ENCODE data around the gene BBS10.
"Not testable (repeated sequence)": the region's sequence is repeated elsewhere in the genome, so short reads cannot be mapped to it uniquely, and the experiment has no call there.

The BBS10 gene

DNA sequence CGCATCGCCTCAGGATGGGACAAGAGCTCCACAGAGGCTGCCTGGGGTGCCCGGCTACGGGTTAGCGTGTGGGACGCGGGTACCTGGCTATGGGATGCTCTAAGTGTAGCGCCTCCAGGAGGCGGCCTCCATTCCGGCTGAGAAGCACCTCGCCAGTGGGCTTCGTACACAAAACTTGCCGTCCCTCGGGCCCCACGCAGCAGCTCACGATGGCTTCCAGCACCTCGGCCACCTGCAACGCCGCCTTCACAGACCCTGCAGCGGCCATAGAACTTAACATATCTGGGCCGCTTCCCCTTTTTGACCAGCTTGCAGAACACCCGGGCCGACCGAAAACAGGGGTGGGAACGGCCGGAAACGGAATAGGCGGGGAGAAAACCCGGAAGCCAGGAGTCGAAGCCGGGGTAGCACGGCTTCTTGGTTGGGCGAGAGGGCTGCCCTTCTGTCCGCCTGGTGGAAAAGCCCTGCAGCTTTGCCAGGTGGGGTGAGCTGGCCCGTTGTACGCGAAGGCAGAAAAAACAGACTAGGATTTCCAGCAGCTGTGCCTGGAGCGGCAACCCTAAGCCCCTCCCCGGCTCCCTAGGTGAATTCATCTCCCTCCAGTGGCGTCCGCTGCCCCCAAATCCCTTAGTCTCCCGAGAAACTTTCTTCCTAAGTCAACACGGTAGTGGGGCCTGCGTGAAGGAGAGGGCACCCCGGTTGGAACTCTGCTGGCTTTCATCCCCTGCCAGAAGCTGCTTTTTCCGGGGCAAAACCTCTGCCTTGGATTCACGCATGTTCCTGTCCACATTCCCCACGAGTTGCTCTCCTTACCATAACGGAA, at the start of gene BBS10:
BBS10 (minus strand) TSS at position 337 of the 823 bp plus-strand sequence; CDS start at position 280, 57 bp downstream.
- peak; percentile 92 for DNase-seq

DNA sequence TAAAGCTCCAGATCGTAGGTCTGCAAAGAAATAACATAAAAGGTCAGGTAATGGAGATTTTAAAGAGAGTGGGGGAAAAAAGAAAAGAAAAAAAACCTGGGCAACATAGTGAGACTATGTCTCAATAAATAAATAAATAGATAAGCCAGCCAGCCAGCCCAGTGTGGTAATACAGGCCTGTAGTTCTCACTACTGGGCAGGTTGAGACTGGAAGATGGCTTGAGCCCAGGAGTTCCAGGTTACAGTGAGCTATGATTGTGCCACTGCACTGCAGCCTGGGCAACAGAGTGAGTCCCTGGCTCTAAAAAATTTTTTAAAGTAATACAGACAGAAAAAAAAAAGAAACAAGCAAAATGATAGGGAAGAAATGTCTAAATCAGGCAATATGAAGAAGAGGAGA, 43.2 kb upstream of the BBS10 start:
- DNase-seq = no peak

DNA sequence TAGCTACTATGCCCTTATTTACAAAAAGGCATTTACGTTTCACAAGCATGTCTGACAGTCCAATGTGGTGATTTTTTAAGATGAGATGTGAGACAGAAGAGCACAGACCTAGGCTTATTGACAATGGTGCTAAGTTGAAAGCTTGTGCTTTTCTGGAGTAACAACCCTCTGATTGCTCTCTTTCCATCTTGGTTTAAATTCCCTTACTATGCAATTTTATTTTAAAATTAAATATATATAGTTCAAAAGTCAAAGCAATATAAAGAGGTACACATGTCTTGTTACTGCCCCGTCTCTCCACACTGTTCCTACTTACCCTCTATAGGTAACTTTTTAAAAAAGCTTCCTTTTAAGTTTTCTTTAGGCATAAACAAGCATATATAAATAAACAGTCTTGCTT, 39.4 kb upstream of the BBS10 start:
- DNase-seq = no peak

DNA sequence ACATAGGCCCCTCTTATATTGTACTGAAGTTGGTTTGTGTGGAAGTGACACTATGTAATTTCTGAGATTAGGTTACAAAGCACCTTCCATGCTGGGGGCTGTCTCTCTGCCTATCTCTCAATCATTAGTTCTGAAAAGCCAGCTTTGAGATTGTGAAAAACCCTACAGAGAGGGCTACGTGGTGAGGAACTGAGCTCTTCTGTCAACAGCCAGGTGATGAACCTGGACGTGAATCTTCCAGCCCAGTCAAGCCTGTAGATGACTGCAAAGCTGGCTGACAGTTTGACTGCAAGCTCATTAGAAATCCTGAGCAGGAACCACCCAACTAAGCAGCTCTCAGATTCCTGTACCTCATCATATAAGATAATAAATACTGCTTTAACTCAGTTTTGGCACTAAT, 36.3 kb upstream of the BBS10 start:
- no peak for DNase-seq

DNA sequence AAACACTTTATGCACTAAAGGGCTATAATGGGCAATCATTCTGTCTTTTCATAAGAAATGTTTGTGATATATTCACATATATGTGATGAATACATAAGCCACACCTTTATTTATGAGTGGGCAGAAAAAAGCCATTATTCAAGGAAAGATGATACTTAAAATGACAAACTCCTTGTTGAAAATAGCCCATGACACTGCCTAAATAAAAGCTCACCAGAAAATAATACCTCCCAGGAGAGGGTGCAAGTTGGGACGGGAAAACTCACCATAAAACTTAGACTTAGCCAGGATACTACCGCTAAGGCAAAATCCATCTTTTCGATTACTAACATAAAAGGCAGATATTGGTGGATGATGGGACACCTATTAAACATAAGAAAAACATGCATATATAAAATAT, 35.8 kb upstream of the BBS10 start:
- no peak for DNase-seq

DNA sequence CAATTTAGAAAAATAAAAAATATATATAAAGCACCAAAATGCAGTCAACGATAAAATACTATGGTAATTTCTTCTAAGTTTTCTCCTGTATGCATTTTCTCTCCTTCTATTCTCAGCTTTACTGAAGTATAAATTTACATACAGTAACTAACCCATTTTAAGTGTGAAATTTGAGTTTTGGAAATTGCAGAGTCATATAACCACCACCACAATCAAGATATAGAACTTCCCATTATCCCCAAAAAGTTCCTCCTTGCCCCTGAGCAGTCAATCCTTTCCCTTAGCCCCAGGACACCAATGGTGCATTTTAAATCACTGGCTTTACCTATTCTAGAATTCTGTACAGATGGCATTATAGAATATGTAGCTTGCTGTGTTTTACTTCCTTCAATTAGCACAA, 31.0 kb upstream of the BBS10 start:
- no peak for DNase-seq

DNA sequence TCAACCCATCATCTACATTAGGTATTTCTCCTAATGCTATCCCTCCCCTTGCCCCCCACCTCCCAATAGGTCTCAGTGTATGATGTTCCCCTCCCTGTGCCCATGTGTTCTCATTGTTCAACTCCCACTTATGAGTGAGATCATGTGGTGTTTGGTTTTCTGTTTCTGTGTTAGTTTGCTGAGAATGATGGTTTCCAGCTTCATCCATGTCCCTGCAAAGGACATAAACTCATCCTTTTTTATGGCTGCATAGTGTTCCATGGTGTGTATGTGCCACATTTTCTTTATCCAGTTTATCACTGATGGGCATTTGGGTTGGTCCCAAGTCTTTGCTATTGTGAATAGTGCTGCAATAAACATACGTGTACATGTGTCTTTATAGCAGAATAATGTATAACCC, 28.7 kb upstream of the BBS10 start:
- DNase-seq = not testable (repeated sequence)

DNA sequence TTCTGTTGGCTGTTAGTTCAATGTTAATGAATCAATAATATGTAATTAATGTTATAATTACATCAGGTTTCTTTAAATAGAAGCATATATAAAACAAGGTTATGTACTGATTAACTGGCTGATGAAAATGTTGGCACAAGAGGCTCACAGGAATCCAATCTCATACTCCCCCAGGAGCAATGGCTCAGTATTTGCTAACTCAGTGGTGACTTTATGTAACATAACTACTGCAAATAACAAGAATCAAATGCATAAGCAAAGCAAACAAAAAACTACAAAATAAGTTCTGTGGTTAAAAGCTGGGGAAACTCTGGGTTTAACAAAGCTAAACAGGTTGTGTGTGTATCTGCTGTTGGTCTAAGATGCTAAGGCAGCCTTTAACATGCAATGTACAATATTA, 27.7 kb upstream of the BBS10 start:
- DNase-seq = no peak

DNA sequence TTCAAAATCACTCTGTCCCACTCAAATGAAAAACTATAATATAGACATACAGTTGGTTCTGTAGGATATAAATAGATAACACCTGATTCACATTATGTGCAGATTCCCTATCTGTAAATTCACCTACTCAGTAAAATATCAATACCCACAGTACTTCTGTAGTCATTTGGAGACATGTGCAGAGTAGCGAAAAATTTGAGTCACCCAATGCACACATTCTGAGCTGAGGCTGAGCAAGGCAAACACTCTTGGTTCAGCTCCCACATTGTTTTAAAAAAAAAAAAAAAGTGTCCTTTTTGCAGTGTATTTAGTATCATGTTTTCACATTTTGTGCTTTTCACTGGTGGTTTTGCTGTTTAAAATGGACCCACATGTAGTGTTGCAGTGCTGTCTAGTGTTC, 27.3 kb upstream of the BBS10 start:
- no peak for DNase-seq

DNA sequence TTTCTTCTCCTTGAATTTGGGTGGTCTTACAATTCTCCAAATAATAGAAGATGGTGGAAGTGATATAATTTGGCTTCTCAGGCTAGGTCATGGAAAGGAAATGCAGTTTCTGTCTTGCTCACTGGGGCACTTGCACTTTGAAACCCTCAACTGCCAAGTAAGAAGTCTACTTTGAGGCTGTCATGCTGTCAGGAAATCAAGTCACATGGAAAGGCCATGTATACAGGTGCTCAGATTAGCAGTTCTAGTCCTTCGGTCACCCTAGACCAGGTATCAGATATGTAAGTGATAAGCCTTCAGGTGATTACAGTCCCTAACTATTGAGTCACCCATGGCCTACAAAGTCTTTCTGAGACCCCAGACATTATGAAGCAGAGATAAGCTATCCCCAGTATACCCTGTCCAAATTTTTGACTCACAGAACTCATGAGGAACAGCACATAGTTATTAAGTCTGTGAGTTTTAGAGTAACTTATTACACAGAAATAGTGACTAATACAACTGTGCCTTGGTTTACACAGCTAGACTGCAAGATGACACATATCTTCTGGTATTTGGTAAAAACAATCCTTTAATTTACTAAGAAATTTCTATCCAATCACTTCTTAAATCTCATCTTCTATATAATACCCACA, 26.3 kb upstream of the BBS10 start:
- DNase-seq = no peak

DNA sequence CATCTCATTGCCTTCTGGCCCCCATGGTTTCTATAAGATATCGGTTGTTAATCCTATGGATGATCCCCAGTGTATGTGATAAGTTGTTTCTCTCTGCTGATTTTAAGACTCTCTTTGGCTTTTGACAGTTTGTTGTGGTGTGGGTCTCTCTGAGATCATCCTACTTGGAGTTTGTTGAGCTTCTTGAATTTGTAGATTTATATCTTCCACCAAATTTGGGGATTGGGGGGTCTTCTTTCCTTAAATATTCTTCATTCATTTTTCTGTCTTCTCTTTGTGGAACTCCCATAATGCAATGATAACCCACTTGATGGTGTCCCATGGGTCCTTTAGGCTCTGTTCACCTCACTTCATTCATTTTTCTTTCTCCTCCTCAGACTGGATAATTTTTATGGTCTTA, 20.0 kb upstream of the BBS10 start:
- DNase-seq = no peak

DNA sequence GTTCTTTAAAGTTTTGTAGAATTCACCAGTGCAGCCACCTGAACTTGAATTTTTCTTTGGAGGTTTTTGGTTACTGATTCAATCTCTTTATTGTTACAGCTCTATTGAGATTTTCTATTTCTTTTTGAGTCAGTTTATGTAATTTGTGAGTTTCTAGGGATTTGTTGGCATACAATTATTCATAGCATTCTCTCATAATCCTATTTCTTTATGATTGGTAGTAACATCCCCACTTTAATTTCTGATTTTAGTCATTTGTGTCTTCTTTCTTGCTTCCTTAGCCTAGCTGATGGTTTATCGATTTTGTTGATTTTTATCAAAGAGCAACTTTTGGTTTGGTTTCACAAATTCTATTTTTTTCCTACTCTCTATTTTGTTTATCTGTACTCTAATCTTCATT, 17.9 kb upstream of the BBS10 start:
- DNase-seq = no peak

DNA sequence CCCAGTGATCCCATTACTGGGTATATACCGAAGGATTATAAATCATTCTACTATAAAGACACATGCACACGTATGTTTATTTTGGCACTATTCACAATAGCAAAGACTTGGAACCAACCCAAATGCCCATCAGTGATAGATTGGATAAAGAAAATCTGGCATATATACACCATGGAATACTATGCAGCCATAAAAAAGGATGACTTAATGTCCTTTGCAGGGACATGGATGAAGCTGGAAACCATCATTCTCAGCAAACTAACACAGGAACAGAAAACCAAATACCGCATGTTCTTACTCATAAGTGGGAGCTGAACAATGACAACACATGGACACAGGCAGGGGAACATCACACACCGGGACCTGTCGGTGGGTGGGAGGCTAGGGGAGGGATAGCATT, 15.9 kb upstream of the BBS10 start:
- DNase-seq = not testable (repeated sequence)

DNA sequence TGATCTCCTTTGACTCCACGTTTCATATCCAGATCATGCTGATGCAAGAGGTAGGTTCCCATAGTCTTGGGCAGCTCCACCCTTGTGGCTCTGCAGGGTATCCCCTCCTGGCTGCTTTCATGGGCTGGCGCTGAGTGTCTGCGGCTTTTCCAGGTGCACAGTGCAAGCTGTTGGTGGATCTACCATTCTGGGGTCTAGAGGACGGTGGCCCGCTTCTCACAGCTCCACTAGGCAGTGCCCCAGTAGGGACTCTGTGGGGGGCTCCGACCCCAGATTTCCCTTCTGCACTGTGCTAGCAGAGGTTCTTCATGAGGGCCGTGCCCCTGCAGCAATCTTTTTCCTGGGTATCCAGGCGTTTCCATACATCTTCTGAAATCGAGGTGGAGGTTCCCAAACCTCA, 12.1 kb upstream of the BBS10 start:
- no peak for DNase-seq

DNA sequence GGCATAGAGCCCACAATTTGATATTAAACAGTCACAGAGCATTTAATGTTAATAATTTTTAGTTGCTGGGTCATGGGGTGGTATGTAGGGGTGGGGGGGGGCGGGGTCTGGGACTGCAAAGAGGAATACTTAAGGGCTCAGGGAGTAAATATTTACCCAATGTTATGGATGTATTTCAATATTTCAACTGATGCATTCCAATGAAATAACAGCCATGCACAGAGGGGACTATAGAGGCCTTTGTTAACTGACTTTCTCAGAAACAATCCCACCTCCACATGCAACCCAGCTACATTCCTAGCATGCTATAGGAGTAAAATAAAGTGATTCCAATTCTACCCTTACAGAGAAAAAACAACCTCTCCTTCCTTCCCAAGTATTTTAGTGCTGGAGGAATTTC, 7.9 kb upstream of the BBS10 start:
- no peak for DNase-seq

DNA sequence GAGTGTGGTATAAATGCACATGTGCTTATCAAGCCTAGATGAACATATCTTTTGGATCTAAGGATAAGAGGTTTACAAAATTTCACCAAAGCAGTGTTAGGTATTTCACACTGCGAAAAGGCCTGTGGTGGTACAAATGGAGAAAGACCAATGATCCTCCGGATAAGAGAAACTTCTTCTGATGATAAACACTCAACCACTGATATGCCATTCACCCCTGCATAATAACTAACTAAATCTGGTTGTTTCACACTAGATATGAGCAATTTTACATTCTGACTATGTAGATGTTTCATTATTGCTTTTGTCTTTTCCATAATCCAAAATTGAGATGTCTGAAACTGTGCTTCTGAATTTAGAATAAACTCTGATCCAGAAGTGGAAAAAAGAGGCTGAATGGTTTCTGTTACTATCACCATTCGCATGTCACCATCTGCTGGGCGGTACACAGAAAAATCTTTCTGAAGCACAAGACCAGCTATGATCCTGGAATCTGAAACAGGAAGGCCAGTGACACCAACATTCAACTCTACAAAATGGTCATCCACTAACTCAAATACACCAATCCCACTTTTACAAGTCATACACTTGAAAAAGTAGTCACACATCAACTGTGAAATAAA, 1.3 kb downstream of the BBS10 start:
- DNase-seq = peak; percentile 72

DNA sequence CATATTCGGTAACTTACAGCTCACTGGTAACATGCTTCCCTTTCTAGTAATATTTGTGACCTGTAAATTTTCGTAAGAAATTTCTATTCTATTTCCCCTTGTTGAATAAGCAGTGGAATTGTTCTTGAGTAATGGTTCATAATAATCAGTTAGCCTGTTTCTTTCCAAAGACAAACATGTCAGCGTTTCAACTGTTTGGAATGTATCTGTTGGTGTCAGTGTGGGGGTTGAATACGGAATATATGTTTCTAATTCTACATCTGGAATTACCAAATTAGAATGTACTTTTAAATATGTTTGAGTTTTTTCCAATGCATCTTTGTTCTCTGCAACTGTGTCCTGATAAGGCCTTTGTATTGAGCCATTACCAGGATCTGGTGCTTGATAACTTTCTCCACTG, 2.0 kb downstream of the BBS10 start:
- no peak for DNase-seq

DNA sequence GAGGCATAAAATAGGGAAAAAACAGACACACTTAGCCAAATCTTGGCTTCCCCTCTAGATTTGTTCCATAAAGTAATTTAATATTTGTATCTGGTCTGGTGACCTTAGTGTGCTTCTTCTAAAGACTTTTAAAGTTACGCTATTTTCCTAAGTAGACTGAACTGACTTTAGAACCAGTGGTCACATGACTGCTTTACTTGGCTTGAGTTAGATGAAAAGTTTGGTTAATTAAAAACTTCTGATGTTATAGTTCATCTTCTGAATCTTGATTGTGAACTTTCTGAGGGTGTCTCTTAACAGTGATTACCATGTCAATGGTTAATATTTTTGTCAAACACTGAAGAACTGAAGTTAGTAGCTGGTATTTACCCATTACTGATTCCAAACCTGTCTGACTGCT, 2.6 kb downstream of the BBS10 start:
- DNase-seq = no peak

DNA sequence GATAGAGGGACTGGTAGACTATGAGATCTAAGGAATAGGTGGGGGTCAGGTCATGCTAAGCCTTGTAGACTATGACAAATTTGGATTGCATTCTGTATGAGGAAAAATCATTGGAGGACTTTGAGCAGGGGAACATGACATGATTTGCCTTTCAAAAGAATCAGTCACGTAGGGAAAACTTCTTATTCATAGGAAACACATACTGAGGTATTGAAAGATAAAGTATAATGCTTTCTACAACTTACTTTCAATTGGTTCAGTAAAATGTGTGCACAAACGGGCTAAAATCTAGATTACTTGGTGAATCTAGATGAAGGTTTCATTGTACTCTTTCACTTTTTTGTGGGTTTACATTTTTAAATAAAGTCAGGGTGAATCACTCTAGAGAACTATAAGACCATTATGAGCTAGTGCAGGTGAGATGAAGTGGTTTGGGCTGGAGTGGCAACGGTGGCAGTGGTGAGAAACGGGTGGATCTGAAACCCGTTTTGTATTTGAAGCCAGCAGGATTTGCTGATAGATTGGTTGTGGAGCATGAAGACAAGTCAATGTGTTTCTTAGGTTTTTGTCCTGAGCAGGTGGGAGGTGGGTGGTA, 6.7 kb downstream of the BBS10 start:
- no peak for DNase-seq

DNA sequence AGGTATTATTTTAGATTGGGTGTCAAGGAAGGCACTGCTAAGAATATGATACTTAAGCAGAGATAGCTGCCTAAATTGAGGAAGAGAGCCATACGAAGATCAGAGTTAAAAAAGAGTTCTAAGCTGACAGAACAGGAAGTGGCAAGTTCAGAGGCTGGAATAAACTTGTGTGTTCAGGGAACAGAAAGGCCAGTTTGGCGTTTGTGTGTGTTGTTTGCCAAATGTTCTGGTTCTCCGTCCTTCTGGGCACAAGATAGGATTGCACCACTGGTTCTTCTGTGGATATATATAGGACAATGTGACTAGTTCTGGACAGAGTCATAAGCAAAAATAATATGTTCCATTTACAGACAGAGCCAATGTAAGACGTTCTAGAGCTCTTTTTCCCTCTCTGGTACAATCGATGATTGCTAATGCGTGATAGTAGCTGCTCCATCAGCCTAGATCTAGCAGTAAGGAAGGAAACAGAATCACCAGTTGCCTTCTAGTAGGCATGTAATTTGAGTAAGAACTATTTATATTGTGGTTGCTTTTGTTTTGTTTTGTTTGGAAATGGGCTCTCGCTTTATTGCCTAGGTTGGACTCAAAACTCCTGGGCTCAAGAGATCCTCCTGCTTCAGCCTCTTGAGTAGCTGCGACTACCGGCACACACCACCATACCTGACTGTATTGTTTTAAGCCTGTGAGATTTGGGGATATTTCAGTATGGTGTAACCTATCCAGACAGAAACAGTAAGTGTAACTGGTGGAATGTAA, 7.4 kb downstream of the BBS10 start:
- DNase-seq = no peak

DNA sequence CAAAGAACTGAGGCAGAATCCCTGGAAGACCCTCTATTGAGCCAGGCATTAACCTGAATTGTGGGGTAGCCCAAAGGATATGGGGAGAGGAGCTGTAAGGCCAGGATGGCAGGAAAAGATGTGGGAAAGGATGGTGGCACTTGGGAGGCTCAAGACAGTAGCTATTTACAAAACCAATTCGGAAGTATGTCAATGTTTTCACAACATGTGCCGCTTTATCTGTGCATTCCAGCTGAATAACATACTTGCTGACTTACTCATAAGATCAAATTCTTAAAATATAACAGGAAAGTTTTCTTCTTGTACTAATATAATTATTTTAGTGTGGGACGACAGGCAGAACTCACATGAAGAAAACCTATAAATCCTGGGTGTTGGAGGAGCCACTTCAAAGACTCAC, 10.6 kb downstream of the BBS10 start:
- DNase-seq = no peak

DNA sequence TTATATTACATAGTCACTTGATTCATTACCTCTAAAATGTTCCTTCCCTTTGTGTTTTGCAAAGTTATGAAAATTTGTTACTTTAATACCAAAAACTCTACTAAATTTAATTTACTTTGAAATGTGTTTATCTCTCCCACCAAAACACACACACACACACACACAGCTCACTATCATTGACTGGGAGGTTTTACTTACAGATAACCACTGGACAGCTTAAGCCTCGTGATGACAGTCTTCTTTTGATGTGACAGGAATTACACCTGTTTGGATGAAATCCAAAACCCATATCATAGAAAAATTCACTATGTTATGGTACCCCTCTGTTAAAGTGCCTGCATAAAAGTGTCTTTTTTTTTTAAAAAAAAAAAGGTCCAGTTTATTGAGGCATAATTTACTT, 15.6 kb downstream of the BBS10 start:
- DNase-seq = no peak

DNA sequence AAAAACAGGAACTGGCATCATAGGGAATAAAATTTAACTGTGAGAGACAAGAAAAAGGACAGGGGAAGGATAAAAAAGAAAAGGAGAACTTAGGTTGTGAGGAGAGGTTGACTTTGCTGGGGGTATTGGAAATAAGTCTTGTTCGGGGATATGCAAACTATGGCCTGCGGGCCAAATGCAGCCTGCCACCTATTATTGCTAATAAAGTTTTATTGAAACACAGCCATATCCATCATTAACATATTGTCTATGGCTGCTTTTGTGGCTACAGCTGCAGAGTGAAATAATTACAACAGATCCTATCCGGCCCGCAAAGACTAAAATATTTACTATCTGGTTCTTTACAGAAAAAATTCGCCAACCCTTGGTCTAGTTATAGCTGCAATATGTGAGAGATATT, 18.6 kb downstream of the BBS10 start:
- no peak for DNase-seq

Data from hematopoietic multipotent progenitor cell treated with erythropoietin and hydrocortisone succinate and interleukin-3 and kit ligand, for 8 days (in vitro differentiated cells).